CD4-positive, alpha-beta memory T cell (primary cell): ENCODE results near the gene LTBR. TPM values are rescaled to one million over a fixed set of nuclear protein-coding genes. Genes with fewer than 3 reads are reported as not detected.

ENCODE experiments used
- CTCF ChIA-PET: fragments of 350-600 bp; sonication (Branson Sonifier 250); formaldehyde crosslinking; loops from one replicate; lab custom pipeline; 2021; ENCODE audit warnings: inconsistent platforms; ENCODE audit not compliant: partially characterized antibody; lab: Charles Lee
- POLR2A ChIA-PET: fragments of 350-600 bp; sonication (Branson Sonifier 250); formaldehyde crosslinking; loops from one replicate; lab custom pipeline; 2021; ENCODE audit not compliant: partially characterized antibody; lab: Charles Lee
- DNase-seq, 5 donors: peaks; one replicate each; pipeline versions ENCODE4 v3.0.0 to v3.0.0-alpha.2; 2020 to 2022; ENCODE audit warnings: mixed read lengths in 1 of 5
- H3K27ac ChIP-seq: one replicate; pipeline ENCODE4 v1.7.0; 2013; ENCODE audit warnings: low read depth, low read length
- H3K27me3 ChIP-seq: 2 replicates; pipeline ENCODE4 v1.7.0; 2013; ENCODE audit warnings: mild to moderate bottlenecking, low read length, moderate library complexity; ENCODE audit not compliant: insufficient read depth
- H3K36me3 ChIP-seq: 2 replicates; pipeline ENCODE4 v1.7.0; 2013; ENCODE audit warnings: mild to moderate bottlenecking, low read length, moderate library complexity; ENCODE audit not compliant: insufficient read depth
- H3K4me1 ChIP-seq: 2 replicates; pipeline ENCODE4 v1.7.0; 2013; ENCODE audit warnings: mild to moderate bottlenecking, low read length, moderate library complexity; ENCODE audit not compliant: insufficient read depth
- H3K4me3 ChIP-seq, 2 donors: one replicate each; pipeline ENCODE4 v1.7.0; 2013; ENCODE audit warnings: low read length in 2 of 2, mild to moderate bottlenecking in 1 of 2
- H3K9me3 ChIP-seq, 2 donors: one replicate each; pipeline ENCODE4 v1.7.0; 2013; ENCODE audit warnings: low read length in 2 of 2, control low read depth in 1 of 2; ENCODE audit not compliant: control insufficient read depth in 1 of 2
- H3K27ac Mint-ChIP-seq, 7 donors: one replicate each; pipeline ENCODE4 v1.8.0; 2020 to 2021; ENCODE audit warnings: mixed read lengths in 7 of 7, mild to moderate bottlenecking in 6 of 7, inconsistent platforms in 3 of 7, moderate library complexity in 3 of 7
- H3K27me3 Mint-ChIP-seq, 2 donors: one replicate each; pipeline ENCODE4 v1.8.0; 2020 to 2021; ENCODE audit warnings: mixed read lengths in 2 of 2
- H3K36me3 Mint-ChIP-seq, 2 donors: one replicate each; pipeline ENCODE4 v1.8.0; 2020 to 2021; ENCODE audit warnings: mixed read lengths in 2 of 2, inconsistent platforms in 1 of 2, mild to moderate bottlenecking in 1 of 2
- H3K4me1 Mint-ChIP-seq, 4 donors: one replicate each; pipeline ENCODE4 v1.8.0; 2020 to 2021; ENCODE audit warnings: mixed read lengths in 4 of 4, mild to moderate bottlenecking in 1 of 4
- H3K4me3 Mint-ChIP-seq, 8 donors: one replicate each; pipeline ENCODE4 v1.8.0; 2020 to 2021; ENCODE audit warnings: mixed read lengths in 8 of 8, mild to moderate bottlenecking in 7 of 8, moderate library complexity in 6 of 8, inconsistent platforms in 3 of 8
- H3K9me3 Mint-ChIP-seq, 8 donors: one replicate each; pipeline ENCODE4 v1.8.0; 2020 to 2021; ENCODE audit warnings: mixed read lengths in 8 of 8, mild to moderate bottlenecking in 5 of 8, inconsistent platforms in 3 of 8, moderate library complexity in 1 of 8
- intact Hi-C: fragments of 100-400 bp; cut with micrococcal nuclease; formaldehyde crosslinking; loops from one replicate; pipeline ENCODE4 v1.15.1; 2023
- polyA plus RNA-seq, 2 donors: library from polyadenylated mRNA; unstranded; fragments of 300-500 nt; fragmentation: Illumina TruSeq; gene quantifications; one replicate each; pipeline ENCODE4 v1.2.3, GENCODE V29; 2021
- total RNA-seq, 2 experiments: library from RNA; stranded (reverse); gene quantifications; one replicate each; pipeline ENCODE4 v1.2.3, GENCODE V29; 2021

Gene LTBR
- total and polyA plus RNA-seq, 4 experiments from 2014 or later, result 1.1 to 1.3 TPM; not detected in 2

DNA sequence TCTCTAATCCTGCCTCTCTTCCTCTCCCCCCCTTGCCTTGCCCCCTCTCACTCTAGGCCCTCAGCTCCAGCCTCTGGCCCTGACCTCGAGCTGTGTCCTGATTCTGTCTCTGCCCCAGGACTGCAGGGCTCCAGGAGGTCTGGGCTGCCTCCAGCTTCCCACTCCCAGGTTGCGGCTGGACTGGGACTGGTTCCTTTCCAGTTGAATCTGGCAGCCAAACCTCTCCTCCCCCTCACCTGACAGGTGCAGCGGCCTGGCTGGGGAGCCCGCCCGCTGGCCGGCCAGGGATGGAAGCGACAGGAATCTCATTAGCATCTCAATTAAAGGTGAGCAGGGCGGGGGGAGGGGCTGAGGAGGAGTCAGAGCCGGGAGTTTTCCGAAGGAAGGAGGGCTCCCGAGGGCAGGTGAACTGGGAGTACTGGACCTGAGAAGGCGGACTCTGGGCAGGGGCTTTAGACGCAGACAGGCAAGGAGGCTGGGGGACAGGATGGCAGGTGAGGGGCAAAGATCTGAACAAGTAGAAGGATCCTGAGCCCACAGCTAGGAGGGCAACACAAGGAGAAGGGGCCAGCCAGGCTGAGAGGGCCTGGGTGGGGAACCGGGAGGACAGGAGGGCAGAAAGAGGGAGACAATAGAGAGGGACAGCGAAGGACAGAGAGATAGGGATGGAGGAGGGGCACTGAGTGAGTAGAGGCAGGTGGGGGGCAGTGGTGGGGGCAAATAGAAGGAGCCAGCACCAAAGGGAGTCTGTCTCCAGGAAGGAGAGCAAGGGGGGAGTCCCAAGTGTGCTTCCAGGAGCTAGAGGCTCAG is 8.5 kb upstream of the LTBR start, which contains the start of gene SCNN1A:
Gene SCNN1A (minus strand): TSS at position 295 of the 810 bp plus-strand sequence. CDS start 780 bp downstream, outside the sequence.
- H3K4me1 ChIP-seq, result peaks cover 29% of the 10 kb centered on the region
- Mint-ChIP-seq H3K4me3 (peak within 1 kb of the TSS in 7 of 8 donors; percentile 29 to 76 (median 71)), H3K36me3 (no peaks in the 10 kb centered on the region), H3K27me3 (no peaks in the 10 kb centered on the region), H3K27ac (peak within 1 kb of the TSS in 6 of 7 donors; percentile 19 to 81 (median 52)), H3K4me1 (peaks cover 8 to 40% (median 28%) of the 10 kb centered on the region in 4 donors), H3K9me3 (no peaks in the 10 kb centered on the region)
- H3K36me3 ChIP-seq, result no peaks in the 10 kb centered on the region
- H3K27me3 ChIP-seq, result no peaks in the 10 kb centered on the region
- H3K27ac ChIP-seq, result no peak within 1 kb of the TSS
- H3K9me3 ChIP-seq, result no peaks in the 10 kb centered on the region
- intact Hi-C loops, result no loop called here
- CTCF ChIA-PET, result interaction anchor here (0.6 to 3.0 kb wide), 3 partner anchors 13 to 1434 kb away, joined by 3 to 10 read pairs (median 4); no protein-coding TSS in a partner anchor
- POLR2A ChIA-PET, result interaction anchor here (0.6 to 2.2 kb wide), 4 partner anchors 8 to 53 kb away, joined by 3 to 8 read pairs (median 4); no protein-coding TSS in a partner anchor
- H3K4me3 ChIP-seq, result no peak within 1 kb of the TSS
- DNase-seq, result no peak

DNA sequence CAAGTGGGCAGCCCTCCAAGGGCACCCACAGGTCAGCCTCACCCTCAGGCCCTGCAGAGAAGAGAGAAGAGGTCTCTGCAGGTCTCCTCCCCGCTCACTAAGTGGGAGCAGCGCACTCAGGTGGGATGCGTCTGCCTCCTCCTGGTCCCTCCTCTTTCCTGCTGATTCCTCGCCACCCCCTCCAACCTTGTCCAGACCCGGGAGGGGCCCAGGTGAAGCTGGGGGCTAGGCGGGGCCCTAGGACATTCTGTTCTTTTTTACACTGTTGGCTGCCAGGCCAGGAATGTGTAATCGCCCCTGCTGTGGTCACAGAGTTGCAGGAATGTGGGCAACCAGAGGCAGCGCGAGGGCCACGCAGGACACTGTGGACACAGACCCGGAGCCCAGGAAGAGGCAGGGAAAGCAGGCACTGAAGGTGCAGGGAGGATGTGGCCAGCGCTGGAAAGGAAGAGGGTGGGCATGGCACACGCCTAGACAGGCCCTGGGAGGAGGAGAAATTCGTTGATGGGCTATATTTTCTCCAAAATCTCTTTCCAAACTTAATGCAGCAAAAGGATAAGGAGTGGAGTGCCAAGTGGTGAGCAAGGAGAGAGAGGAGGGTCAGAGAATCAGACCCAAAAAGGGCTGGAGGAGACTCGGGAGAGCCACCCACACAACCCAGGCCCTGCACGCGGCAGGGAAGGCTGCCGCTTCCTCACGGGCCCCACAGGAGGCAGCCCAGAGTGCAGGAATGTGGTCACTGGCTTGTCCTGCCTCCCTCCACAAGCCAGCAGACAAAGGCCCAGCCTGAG is 7.7 kb upstream of the LTBR start:
- H3K9me3 Mint-ChIP-seq, result no peaks in the 10 kb centered on the region
- Histone ChIP-seq H3K27ac (no peak overlapping the region), H3K36me3 (no peaks in the 10 kb centered on the region), H3K27me3 (no peaks in the 10 kb centered on the region), H3K4me3 (no peak overlapping the region), H3K4me1 (peaks cover 29% of the 10 kb centered on the region), H3K9me3 (no peaks in the 10 kb centered on the region)
- no peaks in the 10 kb centered on the region for H3K36me3 Mint-ChIP-seq
- CTCF ChIA-PET, result interaction anchor here (1.1 to 3.0 kb wide), 4 partner anchors 8 to 89 kb away, joined by 4 to 10 read pairs (median 4); no protein-coding TSS in a partner anchor
- H3K27me3 Mint-ChIP-seq, result peaks cover 0 to 3% of the 10 kb centered on the region in 2 donors
- POLR2A ChIA-PET, result interaction anchor here (1.1 kb wide), 1 partner anchor 9 kb away, joined by 3 read pairs; no protein-coding TSS in a partner anchor
- peak overlapping the region in 5 of 7 donors; percentile 19 to 81 (median 55) for H3K27ac Mint-ChIP-seq
- DNase-seq, result no peak
- peaks cover 8 to 40% (median 28%) of the 10 kb centered on the region in 4 donors for H3K4me1 Mint-ChIP-seq
- intact Hi-C loops, result no loop called here
- H3K4me3 Mint-ChIP-seq, result peak overlapping the region in 7 of 8 donors; percentile 29 to 76 (median 71)

DNA sequence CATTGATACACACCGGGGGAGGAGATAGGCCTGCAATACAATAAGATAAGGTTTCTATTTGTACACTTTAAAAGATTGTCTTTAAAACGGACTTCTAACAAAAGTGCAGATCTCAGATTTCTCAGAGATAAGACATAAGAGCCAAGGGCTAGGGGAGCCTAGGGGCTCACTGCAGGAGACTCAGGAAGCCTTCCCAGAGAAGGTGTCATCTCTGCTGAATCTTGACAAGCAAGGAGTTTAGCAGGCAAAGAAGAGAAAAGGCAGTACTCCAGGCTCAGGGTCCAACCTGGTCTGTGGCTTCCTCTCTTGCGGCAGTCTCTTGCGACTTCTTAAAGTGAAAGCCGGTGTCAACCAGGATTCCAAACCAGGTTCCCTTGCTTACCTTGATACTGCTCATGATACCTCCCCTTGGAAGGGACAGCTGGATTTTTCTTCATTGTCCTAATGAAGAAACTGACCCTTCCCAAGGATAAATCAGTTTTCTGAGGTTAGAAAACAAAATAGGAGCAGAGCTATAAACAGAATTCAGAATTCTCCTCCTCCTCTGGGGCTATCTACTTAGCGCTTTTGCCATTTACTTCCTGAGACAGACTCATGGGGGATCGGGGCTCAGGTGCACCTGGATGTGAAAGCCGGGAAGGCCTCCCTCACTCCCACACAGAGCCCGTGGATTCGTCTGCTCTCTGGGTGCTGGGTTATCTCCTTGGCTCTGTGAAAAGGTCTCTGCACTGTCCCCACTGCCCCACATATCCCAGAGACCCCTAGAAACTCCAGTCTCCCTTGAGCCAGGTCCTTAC is 6.9 kb upstream of the LTBR start:
- peaks cover 8 to 43% (median 28%) of the 10 kb centered on the region in 4 donors for H3K4me1 Mint-ChIP-seq
- Histone ChIP-seq H3K36me3 (no peaks in the 10 kb centered on the region), H3K9me3 (no peaks in the 10 kb centered on the region), H3K4me1 (peaks cover 29% of the 10 kb centered on the region), H3K27me3 (no peaks in the 10 kb centered on the region), H3K27ac (no peak overlapping the region), H3K4me3 (no peak overlapping the region)
- no peaks in the 10 kb centered on the region for H3K9me3 Mint-ChIP-seq
- peaks cover 3 to 6% of the 10 kb centered on the region in 2 donors for H3K27me3 Mint-ChIP-seq
- no peaks in the 10 kb centered on the region for H3K36me3 Mint-ChIP-seq
- POLR2A ChIA-PET, result interaction anchor here (1.0 to 2.4 kb wide), 3 partner anchors 32 to 41 kb away, joined by 3 to 9 read pairs (median 4); no protein-coding TSS in a partner anchor
- H3K4me3 Mint-ChIP-seq, result peak overlapping the region; percentile 37 to 76 (median 70)
- CTCF ChIA-PET, result interaction anchor here (1.0 to 1.5 kb wide), 6 partner anchors 9 to 88 kb away, joined by 3 to 4 read pairs (median 4); no protein-coding TSS in a partner anchor
- DNase-seq, result peak in 3 of 5 donors; percentile 5 to 24 (median 20)
- intact Hi-C loops, result no loop called here
- peak overlapping the region; percentile 13 to 81 (median 60) for H3K27ac Mint-ChIP-seq

DNA sequence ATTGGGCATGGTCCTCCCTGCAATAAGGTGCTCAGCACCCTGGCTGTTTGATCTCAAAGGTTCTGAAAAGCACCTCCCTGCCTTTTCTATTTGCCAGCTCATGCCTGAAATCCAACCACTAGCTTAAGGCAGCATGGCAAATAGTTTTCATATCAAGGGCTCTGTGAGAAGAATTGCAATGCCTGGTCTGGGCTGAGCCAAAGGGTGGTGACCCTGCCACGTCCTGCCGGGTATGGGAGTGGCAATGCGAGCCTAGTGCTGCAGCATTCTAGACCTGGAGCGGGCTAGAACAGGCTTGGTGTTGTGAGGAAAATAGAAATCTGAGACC is 6.3 kb upstream of the LTBR start:
- peak overlapping the region in 7 of 8 donors; percentile 37 to 76 (median 68) for H3K4me3 Mint-ChIP-seq
- peaks cover 5% of the 10 kb centered on the region for H3K27me3 ChIP-seq
- intact Hi-C loops, result no loop called here
- H3K9me3 ChIP-seq, result no peaks in the 10 kb centered on the region
- ChIA-PET POLR2A (interaction anchor here (1.0 to 2.4 kb wide), 3 partner anchors 32 to 42 kb away, joined by 3 to 9 read pairs (median 4); no protein-coding TSS in a partner anchor), CTCF (interaction anchor here (1.0 to 1.5 kb wide), 6 partner anchors 10 to 88 kb away, joined by 3 to 4 read pairs (median 4); no protein-coding TSS in a partner anchor)
- H3K4me3 ChIP-seq, result no peak overlapping the region
- H3K4me1 ChIP-seq, result peaks cover 28% of the 10 kb centered on the region
- H3K27ac ChIP-seq, result no peak overlapping the region
- H3K27ac Mint-ChIP-seq, result peak overlapping the region in 2 of 7 donors; percentile 10 to 81
- H3K36me3 Mint-ChIP-seq, result no peaks in the 10 kb centered on the region
- DNase-seq, result no peak
- H3K27me3 Mint-ChIP-seq, result peaks cover 4 to 8% of the 10 kb centered on the region in 2 donors
- H3K4me1 Mint-ChIP-seq, result peaks cover 8 to 39% (median 24%) of the 10 kb centered on the region in 4 donors
- no peaks in the 10 kb centered on the region for H3K9me3 Mint-ChIP-seq
- no peaks in the 10 kb centered on the region for H3K36me3 ChIP-seq

GRCh38 chr12:6378709-6379472 is 5.1 kb upstream of the LTBR start:
- Mint-ChIP-seq H3K27ac (no peak overlapping the region), H3K27me3 (peaks cover 7 to 12% of the 10 kb centered on the region in 2 donors), H3K4me1 (peaks cover 11 to 33% (median 19%) of the 10 kb centered on the region in 4 donors), H3K36me3 (no peaks in the 10 kb centered on the region), H3K4me3 (no peak overlapping the region), H3K9me3 (no peaks in the 10 kb centered on the region)
- Histone ChIP-seq H3K4me1 (peaks cover 25% of the 10 kb centered on the region), H3K27ac (no peak overlapping the region), H3K27me3 (peaks cover 16% of the 10 kb centered on the region), H3K4me3 (no peak overlapping the region), H3K9me3 (no peaks in the 10 kb centered on the region), H3K36me3 (no peaks in the 10 kb centered on the region)
- POLR2A ChIA-PET, result interaction anchor here (2.4 kb wide), 1 partner anchor 43 kb away, joined by 9 read pairs; no protein-coding TSS in a partner anchor
- CTCF ChIA-PET, result interaction anchor here (0.6 to 1.5 kb wide), 2 partner anchors 14 to 43 kb away, joined by 3 read pairs; no protein-coding TSS in a partner anchor
- intact Hi-C loops, result no loop called here
- DNase-seq, result no peak
